ENCODE data around the gene ICE1. TPM values are rescaled to one million over a fixed set of nuclear protein-coding genes. Genes with fewer than 3 reads are reported as not detected.

ICE1 gene
- total and polyA plus RNA-seq, 9 of the 15 experiments (the other 6 are each of a cell fraction or from before 2014, with no cell fraction given) = 4.9 to 47.4 (median 28.2) TPM

DNA sequence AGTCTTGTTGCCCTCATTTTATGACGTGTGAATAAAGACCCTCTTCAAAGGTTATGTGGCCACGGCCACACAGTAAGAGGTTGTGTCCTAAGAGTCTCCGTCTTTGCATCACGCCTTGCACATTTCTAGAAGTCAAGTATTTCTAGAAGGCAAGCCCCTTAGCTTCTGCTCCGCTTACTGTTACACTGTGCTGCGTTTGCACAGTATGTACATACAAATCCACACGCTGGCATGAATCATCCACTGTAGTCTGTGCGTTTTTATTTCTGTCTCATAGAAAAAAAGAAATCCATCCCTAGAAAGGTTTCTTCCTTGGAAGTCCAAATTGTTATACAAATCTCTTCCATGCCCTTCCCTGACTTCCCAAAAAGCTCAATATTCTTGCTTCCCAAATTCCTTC, 21.4 kb upstream of the ICE1 start:
- FAIRE-seq (no peak), ATAC-seq (no peak), DNase-seq (ENCODE audit: extremely low read depth in 1 of 4, low spot score in 3 of 4) (no peak)
- Histone ChIP-seq H4K20me1 (replicated peaks; ENCODE audit: control insufficient read depth, insufficient read depth, low read length) (no peaks in the 10 kb centered on the region), H3K79me2 (ENCODE audit: control insufficient read depth, insufficient read depth, low read length) (no peaks in the 10 kb centered on the region), H3K9me1 (ENCODE audit: control insufficient read depth, insufficient read depth, low read length) (no peaks in the 10 kb centered on the region), H3K27me3 (ENCODE audit: control insufficient read depth in 2 of 2, insufficient read depth in 2 of 2, low read length in 2 of 2) (peaks cover 0 to 4% of the 10 kb centered on the region in 2 experiments; a peak in 2 of 5 replicates), H2AFZ (ENCODE audit: low read depth, low read length) (no peak overlapping the region), H3K9me3 (replicated peaks; ENCODE audit: control insufficient read depth, insufficient read depth, low read depth, low read length) (no peaks in the 10 kb centered on the region), H3K36me3 (ENCODE audit: control insufficient read depth, insufficient read depth, low read length) (no peaks in the 10 kb centered on the region), H3K4me1 (replicated peaks in 1 of 2; ENCODE audit: control insufficient read depth in 2 of 2, insufficient read depth in 2 of 2, low read length in 2 of 2) (no peaks in the 10 kb centered on the region), H3K9ac (ENCODE audit: insufficient read depth in 1 of 2, low read depth in 2 of 2, low read length in 2 of 2) (no peak overlapping the region), H3K4me3 (no peak overlapping the region), H3K27ac (ENCODE audit: extremely low read depth, low read depth, low read length) (no peak overlapping the region), H3K4me2 (ENCODE audit: insufficient read depth, low read length) (no peak overlapping the region)
- ChIA-PET POLR2A (no interaction called here), CTCF (ENCODE audit: low intra/inter-chr PET ratio) (no interaction called here)
- in situ Hi-C loops (cut with MboI) (loop anchor here (5.0 to 25.0 kb wide), 2 partner anchors 254 to 514 kb away; no protein-coding TSS in a partner anchor), intact Hi-C loops (cut with micrococcal nuclease) (no loop called here)
- no TSS peak for BruUV-seq (replicated peaks)
- under 1% methylated on average over 8 of the region's 8 CpGs for WGBS (ENCODE audit: insufficient coverage, low coverage, missing lambda C conversion rate)
- TF ChIP-seq ZNF23 (CRISPR knock-in tag; IDR thresholded peaks at IDR 0.05) (no peak), RNF2 (IDR thresholded peaks at IDR 0.05) (no peak), NFYB (IDR thresholded peaks at IDR 0.05; ENCODE audit: extremely low read depth, insufficient read length) (no peak), ZNF12 (CRISPR knock-in tag; IDR thresholded peaks at IDR 0.05) (no peak), SP2 (IDR thresholded peaks at IDR 0.05; ENCODE audit: extremely low read depth, low read depth, low read length, poor library complexity, severe bottlenecking) (no peak), CSDE1 (IDR thresholded peaks at IDR 0.05) (no peak), PCBP2 (IDR thresholded peaks at IDR 0.05; ENCODE audit: low read depth, low read length, poor library complexity, severe bottlenecking) (no peak), ZNF121 (CRISPR knock-in tag; conservative IDR thresholded peaks at IDR 0.05) (no peak), SREBF2 (CRISPR knock-in tag; IDR thresholded peaks at IDR 0.05) (no peak)
- TF ChIP-seq, protein P1, sequence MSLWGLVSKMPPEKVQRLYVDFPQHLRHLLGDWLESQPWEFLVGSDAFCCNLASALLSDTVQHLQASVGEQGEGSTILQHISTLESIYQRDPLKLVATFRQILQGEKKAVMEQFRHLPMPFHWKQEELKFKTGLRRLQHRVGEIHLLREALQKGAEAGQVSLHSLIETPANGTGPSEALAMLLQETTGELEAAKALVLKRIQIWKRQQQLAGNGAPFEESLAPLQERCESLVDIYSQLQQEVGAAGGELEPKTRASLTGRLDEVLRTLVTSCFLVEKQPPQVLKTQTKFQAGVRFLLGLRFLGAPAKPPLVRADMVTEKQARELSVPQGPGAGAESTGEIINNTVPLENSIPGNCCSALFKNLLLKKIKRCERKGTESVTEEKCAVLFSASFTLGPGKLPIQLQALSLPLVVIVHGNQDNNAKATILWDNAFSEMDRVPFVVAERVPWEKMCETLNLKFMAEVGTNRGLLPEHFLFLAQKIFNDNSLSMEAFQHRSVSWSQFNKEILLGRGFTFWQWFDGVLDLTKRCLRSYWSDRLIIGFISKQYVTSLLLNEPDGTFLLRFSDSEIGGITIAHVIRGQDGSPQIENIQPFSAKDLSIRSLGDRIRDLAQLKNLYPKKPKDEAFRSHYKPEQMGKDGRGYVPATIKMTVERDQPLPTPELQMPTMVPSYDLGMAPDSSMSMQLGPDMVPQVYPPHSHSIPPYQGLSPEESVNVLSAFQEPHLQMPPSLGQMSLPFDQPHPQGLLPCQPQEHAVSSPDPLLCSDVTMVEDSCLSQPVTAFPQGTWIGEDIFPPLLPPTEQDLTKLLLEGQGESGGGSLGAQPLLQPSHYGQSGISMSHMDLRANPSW (CRISPR knock-in tag; IDR thresholded peaks at IDR 0.05) = no peak
- TF ChIP-seq, protein P2, sequence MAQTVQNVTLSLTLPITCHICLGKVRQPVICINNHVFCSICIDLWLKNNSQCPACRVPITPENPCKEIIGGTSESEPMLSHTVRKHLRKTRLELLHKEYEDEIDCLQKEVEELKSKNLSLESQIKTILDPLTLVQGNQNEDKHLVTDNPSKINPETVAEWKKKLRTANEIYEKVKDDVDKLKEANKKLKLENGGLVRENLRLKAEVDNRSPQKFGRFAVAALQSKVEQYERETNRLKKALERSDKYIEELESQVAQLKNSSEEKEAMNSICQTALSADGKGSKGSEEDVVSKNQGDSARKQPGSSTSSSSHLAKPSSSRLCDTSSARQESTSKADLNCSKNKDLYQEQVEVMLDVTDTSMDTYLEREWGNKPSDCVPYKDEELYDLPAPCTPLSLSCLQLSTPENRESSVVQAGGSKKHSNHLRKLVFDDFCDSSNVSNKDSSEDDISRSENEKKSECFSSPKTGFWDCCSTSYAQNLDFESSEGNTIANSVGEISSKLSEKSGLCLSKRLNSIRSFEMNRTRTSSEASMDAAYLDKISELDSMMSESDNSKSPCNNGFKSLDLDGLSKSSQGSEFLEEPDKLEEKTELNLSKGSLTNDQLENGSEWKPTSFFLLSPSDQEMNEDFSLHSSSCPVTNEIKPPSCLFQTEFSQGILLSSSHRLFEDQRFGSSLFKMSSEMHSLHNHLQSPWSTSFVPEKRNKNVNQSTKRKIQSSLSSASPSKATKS (CRISPR knock-in tag; IDR thresholded peaks at IDR 0.05) = no peak
- TF ChIP-seq, protein P3, sequence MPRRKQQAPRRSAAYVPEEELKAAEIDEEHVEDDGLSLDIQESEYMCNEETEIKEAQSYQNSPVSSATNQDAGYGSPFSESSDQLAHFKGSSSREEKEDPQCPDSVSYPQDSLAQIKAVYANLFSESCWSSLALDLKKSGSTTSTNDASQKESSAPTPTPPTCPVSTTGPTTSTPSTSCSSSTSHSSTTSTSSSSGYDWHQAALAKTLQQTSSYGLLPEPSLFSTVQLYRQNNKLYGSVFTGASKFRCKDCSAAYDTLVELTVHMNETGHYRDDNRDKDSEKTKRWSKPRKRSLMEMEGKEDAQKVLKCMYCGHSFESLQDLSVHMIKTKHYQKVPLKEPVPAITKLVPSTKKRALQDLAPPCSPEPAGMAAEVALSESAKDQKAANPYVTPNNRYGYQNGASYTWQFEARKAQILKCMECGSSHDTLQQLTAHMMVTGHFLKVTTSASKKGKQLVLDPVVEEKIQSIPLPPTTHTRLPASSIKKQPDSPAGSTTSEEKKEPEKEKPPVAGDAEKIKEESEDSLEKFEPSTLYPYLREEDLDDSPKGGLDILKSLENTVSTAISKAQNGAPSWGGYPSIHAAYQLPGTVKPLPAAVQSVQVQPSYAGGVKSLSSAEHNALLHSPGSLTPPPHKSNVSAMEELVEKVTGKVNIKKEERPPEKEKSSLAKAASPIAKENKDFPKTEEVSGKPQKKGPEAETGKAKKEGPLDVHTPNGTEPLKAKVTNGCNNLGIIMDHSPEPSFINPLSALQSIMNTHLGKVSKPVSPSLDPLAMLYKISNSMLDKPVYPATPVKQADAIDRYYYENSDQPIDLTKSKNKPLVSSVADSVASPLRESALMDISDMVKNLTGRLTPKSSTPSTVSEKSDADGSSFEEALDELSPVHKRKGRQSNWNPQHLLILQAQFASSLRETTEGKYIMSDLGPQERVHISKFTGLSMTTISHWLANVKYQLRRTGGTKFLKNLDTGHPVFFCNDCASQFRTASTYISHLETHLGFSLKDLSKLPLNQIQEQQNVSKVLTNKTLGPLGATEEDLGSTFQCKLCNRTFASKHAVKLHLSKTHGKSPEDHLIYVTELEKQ (CRISPR knock-in tag; IDR thresholded peaks at IDR 0.05) = no peak
- TF ChIP-seq, protein P4, sequence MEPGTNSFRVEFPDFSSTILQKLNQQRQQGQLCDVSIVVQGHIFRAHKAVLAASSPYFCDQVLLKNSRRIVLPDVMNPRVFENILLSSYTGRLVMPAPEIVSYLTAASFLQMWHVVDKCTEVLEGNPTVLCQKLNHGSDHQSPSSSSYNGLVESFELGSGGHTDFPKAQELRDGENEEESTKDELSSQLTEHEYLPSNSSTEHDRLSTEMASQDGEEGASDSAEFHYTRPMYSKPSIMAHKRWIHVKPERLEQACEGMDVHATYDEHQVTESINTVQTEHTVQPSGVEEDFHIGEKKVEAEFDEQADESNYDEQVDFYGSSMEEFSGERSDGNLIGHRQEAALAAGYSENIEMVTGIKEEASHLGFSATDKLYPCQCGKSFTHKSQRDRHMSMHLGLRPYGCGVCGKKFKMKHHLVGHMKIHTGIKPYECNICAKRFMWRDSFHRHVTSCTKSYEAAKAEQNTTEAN (CRISPR knock-in tag; IDR thresholded peaks at IDR 0.05) = no peak

Data from K562 (cell line).